Hepatocyte (in vitro differentiated cells): ENCODE measurements around the gene GNA14.

ENCODE experiments used
- CTCF ChIP-seq: fragments of 200-600 bp; sonication (generic); IDR thresholded peaks from 2 replicates; pipeline ENCODE4 v1.5.1; 2016; ENCODE audit warnings: antibody characterized with exemption, mild to moderate bottlenecking; ENCODE audit not compliant: poor library complexity
- EZH2phosphoT487 ChIP-seq: fragments of 200-600 bp; sonication (generic); IDR thresholded peaks from one replicate; pipeline ENCODE4 v1.6.1; 2018; ENCODE audit warnings: antibody characterized with exemption, mild to moderate bottlenecking, low read depth, moderate library complexity; ENCODE audit not compliant: unreplicated experiment, severe bottlenecking

DNA sequence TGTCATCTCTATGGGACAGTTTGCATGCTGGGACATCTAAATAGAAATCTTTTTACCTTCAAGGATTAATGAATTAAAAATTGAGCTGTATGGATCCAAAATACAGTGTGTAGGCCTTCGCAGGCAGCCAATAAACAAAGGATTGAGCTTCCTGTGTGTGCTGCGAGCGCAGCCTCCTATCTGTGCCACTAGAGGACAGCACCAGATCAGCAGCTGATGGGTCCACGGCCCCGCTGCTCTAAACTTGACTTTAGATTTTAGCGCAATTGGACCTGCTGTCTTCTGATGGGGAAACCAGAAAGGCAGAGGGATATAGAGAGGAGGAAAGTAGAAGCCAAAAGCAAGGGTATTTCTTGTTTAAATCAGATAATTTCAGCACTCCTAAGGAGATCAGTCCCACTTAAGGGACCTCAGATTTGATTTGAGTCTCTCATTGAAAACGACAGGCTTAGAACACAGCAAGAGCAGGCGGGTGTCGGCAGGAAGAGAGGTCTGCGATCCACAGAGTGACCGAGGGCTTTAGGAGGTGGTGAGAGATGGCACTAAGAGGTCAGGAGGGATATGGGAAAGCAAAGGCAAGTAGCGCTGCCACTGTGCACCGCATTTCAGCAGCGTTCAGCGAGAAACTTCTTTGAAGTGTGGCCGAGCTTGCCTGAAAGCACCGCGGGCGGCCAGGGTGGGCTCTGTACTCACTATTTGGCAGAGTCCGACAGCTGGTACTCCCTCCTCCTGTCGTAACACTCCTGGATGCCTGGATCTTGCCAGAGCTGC is 214.3 kb downstream of the GNA14 start:
- TF ChIP-seq CTCF, result peak; percentile 98
- no peak for TF ChIP-seq EZH2phosphoT487
